ENCODE measurements around the gene EYS.
"Not testable (repeated sequence)": the region's sequence is repeated elsewhere in the genome, so short reads cannot be mapped to it uniquely, and the experiment has no call there.

Gene EYS

GRCh38 chr6:65637289-65638046 lies 69.6 kb downstream of the EYS start:
- no peaks in the 10 kb centered on the region for H3K27me3 ChIP-seq (ENCODE audit: control insufficient read depth in 1 of 2, insufficient read depth in 1 of 2, low read length in 2 of 2)
- no peak overlapping the region for H2AK5ac ChIP-seq (ENCODE audit: low read length, severe bottlenecking)
- H2BK5ac ChIP-seq (ENCODE audit: low read depth, low read length, poor library complexity, severe bottlenecking) = no peak overlapping the region
- no peak overlapping the region for H3K9ac ChIP-seq (ENCODE audit: low read length)
- no peak overlapping the region for H3K18ac ChIP-seq (ENCODE audit: low read depth in 1 of 2, low read length in 2 of 2)
- no peaks in the 10 kb centered on the region for H3K79me1 ChIP-seq (replicated peaks; ENCODE audit: low read length, poor library complexity, severe bottlenecking)
- H3K4ac ChIP-seq (ENCODE audit: low read depth in 1 of 2, low read length in 2 of 2) = no peak overlapping the region
- no peak for DNase-seq
- H3K14ac ChIP-seq (ENCODE audit: low read length in 2 of 2) = peak overlapping the region in 1 of 2 experiments; percentile 13
- H3K4me1 ChIP-seq (ENCODE audit: control insufficient read depth, insufficient read depth, low read depth, low read length) = no peaks in the 10 kb centered on the region
- H3K4me2 ChIP-seq (ENCODE audit: low read length, poor library complexity, severe bottlenecking) = no peak overlapping the region
- H3K23ac ChIP-seq (ENCODE audit: low read length in 2 of 2) = no peak overlapping the region
- no peaks in the 10 kb centered on the region for H3K36me3 ChIP-seq (ENCODE audit: control insufficient read depth in 1 of 2, insufficient read depth in 2 of 2, low read depth in 1 of 2, low read length in 2 of 2)
- H2BK15ac ChIP-seq (ENCODE audit: low read depth, poor library complexity, severe bottlenecking) = no peak overlapping the region
- peak overlapping the region; percentile 52 for H4K8ac ChIP-seq (ENCODE audit: low read length)
- no peak overlapping the region for H3K4me3 ChIP-seq (ENCODE audit: insufficient read depth in 1 of 2, low read depth in 1 of 2, low read length in 2 of 2)
- H3K27ac ChIP-seq (ENCODE audit: low read length, poor library complexity, severe bottlenecking) = no peak overlapping the region
- 86% methylated on average over 10 of the region's 12 CpGs for WGBS
- no peaks in the 10 kb centered on the region for H3K9me3 ChIP-seq (ENCODE audit: control insufficient read depth, low read length)
- peak overlapping the region in 1 of 2 experiments; percentile 15 for H2BK12ac ChIP-seq (ENCODE audit: low read length in 2 of 2)
- H4K91ac ChIP-seq (ENCODE audit: low read length) = no peak overlapping the region
- no peak overlapping the region for H2BK120ac ChIP-seq (ENCODE audit: low read depth, low read length)
- no peak overlapping the region for H2AFZ ChIP-seq (ENCODE audit: low read depth, low read length)

GRCh38 chr6:65633501-65633900 lies 73.5 kb downstream of the EYS start:
- H3K9ac ChIP-seq (ENCODE audit: low read length) = no peak overlapping the region
- no peaks in the 10 kb centered on the region for H3K36me3 ChIP-seq (ENCODE audit: control insufficient read depth in 1 of 2, insufficient read depth in 2 of 2, low read depth in 1 of 2, low read length in 2 of 2)
- no peaks in the 10 kb centered on the region for H3K27me3 ChIP-seq (ENCODE audit: control insufficient read depth in 1 of 2, insufficient read depth in 1 of 2, low read length in 2 of 2)
- no peak overlapping the region for H3K14ac ChIP-seq (ENCODE audit: low read length in 2 of 2)
- no peak overlapping the region for H3K18ac ChIP-seq (ENCODE audit: low read depth in 1 of 2, low read length in 2 of 2)
- H3K4me2 ChIP-seq (ENCODE audit: low read length, poor library complexity, severe bottlenecking) = no peak overlapping the region
- 80% methylated on average over 1 of the region's 1 CpG for WGBS
- no peak overlapping the region for H2AK5ac ChIP-seq (ENCODE audit: low read length, severe bottlenecking)
- no peaks in the 10 kb centered on the region for H3K4me1 ChIP-seq (ENCODE audit: control insufficient read depth, insufficient read depth, low read depth, low read length)
- H2BK12ac ChIP-seq (ENCODE audit: low read length in 2 of 2) = no peak overlapping the region
- no peak overlapping the region for H3K27ac ChIP-seq (ENCODE audit: low read length, poor library complexity, severe bottlenecking)
- no peak overlapping the region for H4K91ac ChIP-seq (ENCODE audit: low read length)
- H2AFZ ChIP-seq (ENCODE audit: low read depth, low read length) = no peak overlapping the region
- H2BK5ac ChIP-seq (ENCODE audit: low read depth, low read length, poor library complexity, severe bottlenecking) = no peak overlapping the region
- no peak overlapping the region for H4K8ac ChIP-seq (ENCODE audit: low read length)
- H2BK120ac ChIP-seq (ENCODE audit: low read depth, low read length) = no peak overlapping the region
- H3K9me3 ChIP-seq (ENCODE audit: control insufficient read depth, low read length) = no peaks in the 10 kb centered on the region
- no peak overlapping the region for H3K4ac ChIP-seq (ENCODE audit: low read depth in 1 of 2, low read length in 2 of 2)
- peak; percentile 38 for DNase-seq
- H3K23ac ChIP-seq (ENCODE audit: low read length in 2 of 2) = no peak overlapping the region
- H3K79me1 ChIP-seq (replicated peaks; ENCODE audit: low read length, poor library complexity, severe bottlenecking) = no peaks in the 10 kb centered on the region
- H2BK15ac ChIP-seq (ENCODE audit: low read depth, poor library complexity, severe bottlenecking) = no peak overlapping the region
- no peak overlapping the region for H3K4me3 ChIP-seq (ENCODE audit: insufficient read depth in 1 of 2, low read depth in 1 of 2, low read length in 2 of 2)

GRCh38 chr6:65631711-65632110 lies 75.3 kb downstream of the EYS start:
- Histone ChIP-seq H3K27me3 (ENCODE audit: control insufficient read depth in 1 of 2, insufficient read depth in 1 of 2, low read length in 2 of 2) (no peaks in the 10 kb centered on the region), H3K4me1 (ENCODE audit: control insufficient read depth, insufficient read depth, low read depth, low read length) (no peaks in the 10 kb centered on the region), H3K4me3 (ENCODE audit: insufficient read depth in 1 of 2, low read depth in 1 of 2, low read length in 2 of 2) (no peak overlapping the region), H3K79me1 (replicated peaks; ENCODE audit: low read length, poor library complexity, severe bottlenecking) (no peaks in the 10 kb centered on the region), H3K36me3 (ENCODE audit: control insufficient read depth in 1 of 2, insufficient read depth in 2 of 2, low read depth in 1 of 2, low read length in 2 of 2) (no peaks in the 10 kb centered on the region), H4K91ac (ENCODE audit: low read length) (no peak overlapping the region), H2AFZ (ENCODE audit: low read depth, low read length) (no peak overlapping the region), H4K8ac (ENCODE audit: low read length) (no peak overlapping the region), H2BK12ac (ENCODE audit: low read length in 2 of 2) (no peak overlapping the region), H2BK15ac (ENCODE audit: low read depth, poor library complexity, severe bottlenecking) (no peak overlapping the region), H3K4me2 (ENCODE audit: low read length, poor library complexity, severe bottlenecking) (no peak overlapping the region), H3K14ac (ENCODE audit: low read length in 2 of 2) (no peak overlapping the region), H3K9ac (ENCODE audit: low read length) (no peak overlapping the region), H3K23ac (ENCODE audit: low read length in 2 of 2) (no peak overlapping the region), H3K4ac (ENCODE audit: low read depth in 1 of 2, low read length in 2 of 2) (no peak overlapping the region), H2AK5ac (ENCODE audit: low read length, severe bottlenecking) (no peak overlapping the region), H2BK5ac (ENCODE audit: low read depth, low read length, poor library complexity, severe bottlenecking) (no peak overlapping the region), H3K9me3 (ENCODE audit: control insufficient read depth, low read length) (no peaks in the 10 kb centered on the region), H3K27ac (ENCODE audit: low read length, poor library complexity, severe bottlenecking) (no peak overlapping the region), H3K18ac (ENCODE audit: low read depth in 1 of 2, low read length in 2 of 2) (no peak overlapping the region), H2BK120ac (ENCODE audit: low read depth, low read length) (no peak overlapping the region)
- 79% methylated on average over 1 of the region's 2 CpGs for WGBS
- no peak for DNase-seq

DNA sequence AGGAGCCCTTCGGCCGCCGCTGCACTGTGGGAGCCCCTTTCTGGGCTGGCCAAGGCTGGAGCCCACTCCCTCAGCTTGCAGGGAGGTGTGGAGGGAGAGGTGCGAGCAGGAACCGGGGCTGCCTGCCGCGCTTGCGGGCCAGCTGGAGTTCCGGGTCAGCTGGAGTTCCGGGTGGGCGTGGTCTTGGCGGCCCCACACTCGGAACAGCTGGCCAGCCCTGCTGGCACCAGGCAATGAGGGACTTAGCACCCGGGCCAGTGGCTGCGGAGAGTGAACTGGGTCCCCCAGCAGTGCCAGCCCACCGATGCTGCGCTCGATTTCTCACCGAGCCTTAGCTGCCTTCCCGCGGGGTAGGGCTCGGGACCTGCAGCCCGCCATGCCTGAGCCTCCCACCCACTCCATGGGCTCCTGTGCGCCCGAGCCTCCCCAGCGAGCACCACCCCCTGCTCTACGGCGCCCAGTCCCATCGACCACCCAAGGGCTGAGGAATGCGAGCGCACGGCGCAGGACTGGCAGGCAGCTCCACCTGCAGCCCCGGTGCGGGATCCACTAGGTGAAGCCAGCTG lies 79.5 kb downstream of the EYS start:
- WGBS = 95% methylated on average over 10 of the region's 35 CpGs
- H2AK5ac ChIP-seq (ENCODE audit: low read length, severe bottlenecking); H3K23ac ChIP-seq (ENCODE audit: low read length in 2 of 2); H2AFZ ChIP-seq (ENCODE audit: low read depth, low read length); H4K8ac ChIP-seq (ENCODE audit: low read length); H3K4me3 ChIP-seq (ENCODE audit: insufficient read depth in 1 of 2, low read depth in 1 of 2, low read length in 2 of 2); H3K9ac ChIP-seq (ENCODE audit: low read length); H3K4me1 ChIP-seq (ENCODE audit: control insufficient read depth, insufficient read depth, low read depth, low read length); H4K91ac ChIP-seq (ENCODE audit: low read length); H2BK12ac ChIP-seq (ENCODE audit: low read length in 2 of 2); H3K18ac ChIP-seq (ENCODE audit: low read depth in 1 of 2, low read length in 2 of 2); DNase-seq; H3K27me3 ChIP-seq (ENCODE audit: control insufficient read depth in 1 of 2, insufficient read depth in 1 of 2, low read length in 2 of 2); H3K27ac ChIP-seq (ENCODE audit: low read length, poor library complexity, severe bottlenecking); H3K4me2 ChIP-seq (ENCODE audit: low read length, poor library complexity, severe bottlenecking); H2BK5ac ChIP-seq (ENCODE audit: low read depth, low read length, poor library complexity, severe bottlenecking); H3K14ac ChIP-seq (ENCODE audit: low read length in 2 of 2); H2BK15ac ChIP-seq (ENCODE audit: low read depth, poor library complexity, severe bottlenecking); H3K9me3 ChIP-seq (ENCODE audit: control insufficient read depth, low read length); H2BK120ac ChIP-seq (ENCODE audit: low read depth, low read length); H3K4ac ChIP-seq (ENCODE audit: low read depth in 1 of 2, low read length in 2 of 2); H3K79me1 ChIP-seq (replicated peaks; ENCODE audit: low read length, poor library complexity, severe bottlenecking); H3K36me3 ChIP-seq (ENCODE audit: control insufficient read depth in 1 of 2, insufficient read depth in 2 of 2, low read depth in 1 of 2, low read length in 2 of 2): not testable (repeated sequence)

Measured in mesenchymal stem cell (in vitro differentiated cells and primary cell).